Activated T-helper 9 cell treated with anti-CD3 and anti-CD28 coated beads, Interleukin-2, amount 50 U/mL, for 16 hours (primary cell): ENCODE data around the gene NPHP4.
"Not testable (repeated sequence)": the region's sequence is repeated elsewhere in the genome, so short reads cannot be mapped to it uniquely, and the experiment has no call there.

ENCODE experiments used
- DNase-seq: peaks from one replicate; pipeline ENCODE4 v3.0.0-alpha.2; 2020; ENCODE audit warnings: low read depth

Gene NPHP4

GRCh38 chr1:6023346-6023745, 31.1 kb upstream of the NPHP4 start:
- no peak for DNase-seq

- DNase-seq, result no peak
Measured at GRCh38 chr1:6022193-6022592, 30.0 kb upstream of the NPHP4 start.

- DNase-seq, result no peak
Measured at GRCh38 chr1:6019166-6019845, 27.1 kb upstream of the NPHP4 start.

GRCh38 chr1:6017654-6018053, 25.4 kb upstream of the NPHP4 start:
- not testable (repeated sequence) for DNase-seq

GRCh38 chr1:6016191-6016865, 24.1 kb upstream of the NPHP4 start:
- no peak for DNase-seq

- no peak for DNase-seq
Measured at GRCh38 chr1:6014130-6014999, 22.1 kb upstream of the NPHP4 start.

GRCh38 chr1:6013491-6013890, 21.3 kb upstream of the NPHP4 start:
- DNase-seq, result no peak

GRCh38 chr1:6012529-6013318, 20.5 kb upstream of the NPHP4 start:
- DNase-seq, result no peak

- DNase-seq, result no peak
Measured at GRCh38 chr1:6011946-6012258, 19.7 kb upstream of the NPHP4 start.

GRCh38 chr1:6011161-6011945, 19.1 kb upstream of the NPHP4 start:
- no peak for DNase-seq

GRCh38 chr1:6010554-6010953, 18.3 kb upstream of the NPHP4 start:
- DNase-seq, result no peak

- no peak for DNase-seq
Measured at GRCh38 chr1:6009120-6010040, 17.2 kb upstream of the NPHP4 start.

- DNase-seq, result no peak
Measured at GRCh38 chr1:6008696-6009095, 16.5 kb upstream of the NPHP4 start.

GRCh38 chr1:6008084-6008415, 15.8 kb upstream of the NPHP4 start:
- no peak for DNase-seq

- no peak for DNase-seq
Measured at GRCh38 chr1:6007318-6008083, 15.3 kb upstream of the NPHP4 start.

GRCh38 chr1:6006882-6007281, 14.7 kb upstream of the NPHP4 start:
- DNase-seq, result no peak

GRCh38 chr1:6005276-6005917, 13.2 kb upstream of the NPHP4 start:
- no peak for DNase-seq

- DNase-seq, result no peak
Measured at GRCh38 chr1:6004412-6005123, 12.3 kb upstream of the NPHP4 start.
